RPMI8226 (cell line): ENCODE data around the gene MYLK.

ENCODE experiments used
- DNase-seq: peaks from one replicate; pipeline ENCODE4 v3.0.0-alpha.2; 2015

Gene MYLK

DNA sequence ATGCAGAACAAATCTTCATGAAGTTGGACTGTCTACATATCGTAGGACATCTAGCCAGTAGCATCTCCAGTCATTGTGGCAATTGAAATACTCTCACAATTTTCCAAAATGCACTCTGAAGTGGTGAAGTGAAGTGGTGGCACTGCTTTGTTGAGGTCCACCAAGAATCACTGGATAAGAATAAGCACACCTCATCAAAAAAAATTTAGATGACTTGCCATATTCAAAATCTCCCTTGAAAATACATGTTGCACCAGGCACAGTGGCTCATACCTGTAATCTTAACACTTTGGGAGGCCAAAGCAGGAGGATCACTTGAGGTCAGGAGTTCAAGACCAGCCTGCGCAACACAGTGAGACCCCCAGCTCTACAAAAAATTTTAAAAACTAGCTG lies 312.2 kb downstream of the MYLK start:
- DNase-seq: no peak

GRCh38 chr3:123571264-123571972 lies 312.7 kb downstream of the MYLK start:
- no peak for DNase-seq

- no peak for DNase-seq
These were observed 315.3 kb downstream of the MYLK start for GRCh38 chr3:123568875-123569274.

- no peak for DNase-seq
These were observed 316.1 kb downstream of the MYLK start for GRCh38 chr3:123568034-123568433.

DNA sequence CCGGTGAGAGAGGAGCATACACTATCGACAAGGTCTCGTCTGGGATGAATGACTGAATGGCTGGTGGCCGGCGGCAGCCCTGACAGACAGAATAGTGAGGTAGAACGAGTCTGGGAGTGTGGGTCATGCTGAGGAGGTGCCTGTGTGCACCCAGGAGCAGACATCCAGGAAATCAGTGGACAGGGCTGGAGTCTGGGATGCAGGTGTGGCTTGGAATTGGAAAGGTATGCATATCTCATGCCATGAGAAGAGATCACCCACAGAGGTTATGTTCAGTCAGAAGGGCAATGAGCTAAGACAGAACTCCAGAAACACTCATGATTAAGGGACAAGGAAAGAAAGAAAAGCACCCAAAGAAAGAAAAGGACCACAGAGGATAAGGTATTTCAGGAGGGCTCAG lies 320.1 kb downstream of the MYLK start:
- no peak for DNase-seq

DNA sequence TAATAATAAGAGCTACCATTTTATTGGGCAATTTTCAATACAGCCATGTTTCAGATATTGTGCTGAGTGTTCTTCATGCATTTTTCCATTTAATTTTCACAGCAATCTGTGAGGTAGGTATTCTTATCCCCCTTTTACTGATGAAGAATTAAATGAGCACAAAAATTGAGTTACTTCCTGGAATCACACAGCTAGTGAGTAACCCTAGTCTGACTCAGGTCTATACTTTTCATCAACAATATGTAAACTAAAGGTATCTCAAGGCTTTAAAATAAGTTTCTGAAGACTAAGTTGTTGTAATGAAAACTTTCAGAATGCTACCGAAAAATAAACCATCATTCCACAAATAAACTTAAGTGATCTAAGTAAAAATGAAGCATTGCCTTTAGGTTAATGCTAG lies 321.6 kb downstream of the MYLK start:
- no peak for DNase-seq

- DNase-seq: no peak
These were observed 322.9 kb downstream of the MYLK start for GRCh38 chr3:123561188-123561587.
